CD4-positive, alpha-beta T cell treated with Interleukin-6 at 100 ng/mL for 8 hours (primary cell): Measurements from ENCODE around the gene UBLCP1.
"Not testable (repeated sequence)": the region's sequence is repeated elsewhere in the genome, so short reads cannot be mapped to it uniquely, and the experiment has no call there.

ENCODE experiments used
- DNase-seq: peaks from one replicate; pipeline ENCODE4 v3.0.0-alpha.2; 2020; ENCODE audit warnings: mixed read lengths, low spot score

UBLCP1 gene

GRCh38 chr5:159252195-159252594 is 10.9 kb upstream of the UBLCP1 start:
- no peak for DNase-seq

GRCh38 chr5:159257007-159257406 is 6.1 kb upstream of the UBLCP1 start:
- no peak for DNase-seq

- DNase-seq: no peak
These were observed 5.3 kb upstream of the UBLCP1 start for GRCh38 chr5:159257629-159258283.

GRCh38 chr5:159258361-159258760 is 4.7 kb upstream of the UBLCP1 start:
- DNase-seq: no peak

- not testable (repeated sequence) for DNase-seq
These were observed 2.9 kb upstream of the UBLCP1 start for GRCh38 chr5:159260212-159260611.

GRCh38 chr5:159262472-159262858 is 625 bp upstream of the UBLCP1 start:
- no peak for DNase-seq

- no peak for DNase-seq
These were observed 447 bp downstream of the UBLCP1 start for GRCh38 chr5:159263569-159263905.

- DNase-seq: not testable (repeated sequence)
These were observed 3.7 kb downstream of the UBLCP1 start for GRCh38 chr5:159266764-159267163.

GRCh38 chr5:159269723-159270122 is 6.6 kb downstream of the UBLCP1 start:
- DNase-seq: no peak

GRCh38 chr5:159273923-159274322 is 10.8 kb downstream of the UBLCP1 start:
- DNase-seq: no peak

GRCh38 chr5:159274676-159275075 is 11.6 kb downstream of the UBLCP1 start:
- DNase-seq: no peak

GRCh38 chr5:159286420-159287035 is 23.4 kb downstream of the UBLCP1 start:
- peak; percentile 19 for DNase-seq

- no peak for DNase-seq
These were observed 27.7 kb downstream of the UBLCP1 start for GRCh38 chr5:159290741-159291140.

GRCh38 chr5:159294921-159295320 is 31.8 kb downstream of the UBLCP1 start:
- no peak for DNase-seq

- not testable (repeated sequence) for DNase-seq
These were observed 34.2 kb downstream of the UBLCP1 start for GRCh38 chr5:159297300-159297699.

- DNase-seq: no peak
These were observed 38.4 kb downstream of the UBLCP1 start for GRCh38 chr5:159301466-159301865.

- not testable (repeated sequence) for DNase-seq
These were observed 39.1 kb downstream of the UBLCP1 start for GRCh38 chr5:159301929-159302860.

- no peak for DNase-seq
These were observed 40.2 kb downstream of the UBLCP1 start for GRCh38 chr5:159303286-159303685.

- no peak for DNase-seq
These were observed 42.0 kb downstream of the UBLCP1 start for GRCh38 chr5:159304961-159305595.

GRCh38 chr5:159309689-159310433 is 46.8 kb downstream of the UBLCP1 start:
- no peak for DNase-seq

- peak; percentile 19 for DNase-seq
These were observed 47.4 kb downstream of the UBLCP1 start for GRCh38 chr5:159310511-159310910.

- no peak for DNase-seq
These were observed 48.0 kb downstream of the UBLCP1 start for GRCh38 chr5:159311063-159311462.
